ENCODE data around the gene CNTN2. TPM values are rescaled to one million over a fixed set of nuclear protein-coding genes. Genes with fewer than 3 reads are reported as not detected.

Gene CNTN2
- total RNA-seq, 1 experiment from 2014 or later: not detected

- peaks cover 13% of the 10 kb centered on the region for H3K4me1 ChIP-seq (replicated peaks; ENCODE audit: insufficient read depth)
- no peaks in the 10 kb centered on the region for H3K27me3 ChIP-seq (ENCODE audit: insufficient read depth, low read depth)
- no peak overlapping the region for H3K4me3 ChIP-seq
- peaks cover 21% of the 10 kb centered on the region for H3K36me3 ChIP-seq (ENCODE audit: low read depth)
- TF ChIP-seq EZH2 (IDR thresholded peaks at IDR 0.05; ENCODE audit: low read depth) (no peak), CTCF (conservative IDR thresholded peaks at IDR 0.05) (no peak)
- BruUV-seq (replicated peaks): no TSS peak
- H2AFZ ChIP-seq: no peak overlapping the region
- H4K20me1 ChIP-seq (ENCODE audit: insufficient read depth): peaks cover 9% of the 10 kb centered on the region; the same call in 1 of the 2 replicates
- DNase-seq: no peak
- CTCF ChIA-PET: interaction anchor here (0.6 kb wide), 1 partner anchor 600 kb away, joined by 3 read pairs; no protein-coding TSS in a partner anchor
- no peaks in the 10 kb centered on the region for H3K9me3 ChIP-seq (ENCODE audit: insufficient read depth, low read depth)
- intact Hi-C loops (cut with micrococcal nuclease; ENCODE audit: unreplicated experiment): no loop called here
- no peaks in the 10 kb centered on the region for H3K9me2 ChIP-seq (ENCODE audit: insufficient read depth)
- H3F3A ChIP-seq (ENCODE audit: insufficient read depth, low read depth): no peaks in the 10 kb centered on the region
- H3K4me2 ChIP-seq: no peak overlapping the region
- peaks cover 39% of the 10 kb centered on the region for H3K79me2 ChIP-seq (ENCODE audit: low read depth)
- H3K27ac ChIP-seq: no peak overlapping the region
- POLR2A ChIA-PET (ENCODE audit: unreplicated experiment): no interaction called here
Measured at GRCh38 chr1:205118752-205119151, 75.7 kb downstream of the CNTN2 start.

GRCh38 chr1:205121660-205122488 lies 78.9 kb downstream of the CNTN2 start, which contains the start of gene RBBP5:
TSS of gene RBBP5 (minus strand) at chr1:205121978. CDS start at chr1:205121873, 105 bp downstream.
- Histone ChIP-seq H3K27ac (peak within 1 kb of the TSS; percentile 79), H3K4me2 (peak within 1 kb of the TSS; percentile 99), H3K36me3 (ENCODE audit: low read depth) (0 out of 2 replicates have a peak, but pooled peaks cover 6% of the 10 kb centered on the region), H3F3A (ENCODE audit: insufficient read depth, low read depth) (no peaks in the 10 kb centered on the region), H3K4me3 (peak within 1 kb of the TSS; percentile 84), H3K9me2 (ENCODE audit: insufficient read depth) (no peaks in the 10 kb centered on the region), H3K4me1 (replicated peaks; ENCODE audit: insufficient read depth) (peaks cover 13% of the 10 kb centered on the region), H4K20me1 (ENCODE audit: insufficient read depth) (peaks cover 3% of the 10 kb centered on the region; the same call in 1 of the 2 replicates), H3K79me2 (ENCODE audit: low read depth) (peaks cover 35% of the 10 kb centered on the region), H2AFZ (peak within 1 kb of the TSS; percentile 91), H3K9me3 (ENCODE audit: insufficient read depth, low read depth) (no peaks in the 10 kb centered on the region), H3K27me3 (ENCODE audit: insufficient read depth, low read depth) (no peaks in the 10 kb centered on the region)
- BruUV-seq (replicated peaks): no TSS peak
- DNase-seq: peak; percentile 94 to 95
- ChIA-PET CTCF (no interaction called here), POLR2A (ENCODE audit: unreplicated experiment) (interaction anchor here (0.7 kb wide), 1 partner anchor 1967 kb away, joined by 4 read pairs; no protein-coding TSS in a partner anchor)
- intact Hi-C loops (cut with micrococcal nuclease; ENCODE audit: unreplicated experiment): loop anchor here (1.0 to 2.0 kb wide), 5 partner anchors 19 to 606 kb away; partner anchors contain the start of genes DSTYK, MDM4 and TMCC2
- TF ChIP-seq CTCF (conservative IDR thresholded peaks at IDR 0.05) (peak; percentile 63), EZH2 (IDR thresholded peaks at IDR 0.05; ENCODE audit: low read depth) (no peak)

GRCh38 chr1:205122489-205122882 lies 79.5 kb downstream of the CNTN2 start:
- H4K20me1 ChIP-seq (ENCODE audit: insufficient read depth): peaks cover 3% of the 10 kb centered on the region; the same call in 1 of the 2 replicates
- H3F3A ChIP-seq (ENCODE audit: insufficient read depth, low read depth): no peaks in the 10 kb centered on the region
- H3K4me3 ChIP-seq: peak overlapping the region; percentile 84
- H3K4me1 ChIP-seq (replicated peaks; ENCODE audit: insufficient read depth): peaks cover 13% of the 10 kb centered on the region
- no peaks in the 10 kb centered on the region for H3K9me3 ChIP-seq (ENCODE audit: insufficient read depth, low read depth)
- CTCF ChIA-PET: no interaction called here
- peak overlapping the region; percentile 79 for H3K27ac ChIP-seq
- intact Hi-C loops (cut with micrococcal nuclease; ENCODE audit: unreplicated experiment): loop anchor here (1.0 to 2.0 kb wide), 5 partner anchors 18 to 606 kb away; partner anchors contain the start of genes DSTYK, MDM4 and TMCC2
- POLR2A ChIA-PET (ENCODE audit: unreplicated experiment): interaction anchor here (0.6 to 0.7 kb wide), 2 partner anchors 44 to 197 kb away, joined by 3 to 4 read pairs; no protein-coding TSS in a partner anchor
- TF ChIP-seq CTCF (conservative IDR thresholded peaks at IDR 0.05) (0 out of 2 replicates have a peak, but pooled peaks have one; percentile 49), EZH2 (IDR thresholded peaks at IDR 0.05; ENCODE audit: low read depth) (no peak)
- BruUV-seq (replicated peaks): TSS peak; percentile 65
- peaks cover 35% of the 10 kb centered on the region for H3K79me2 ChIP-seq (ENCODE audit: low read depth)
- peak overlapping the region; percentile 90 for H2AFZ ChIP-seq
- H3K9me2 ChIP-seq (ENCODE audit: insufficient read depth): no peaks in the 10 kb centered on the region
- 0 out of 2 replicates have a peak, but pooled peaks cover 4% of the 10 kb centered on the region for H3K36me3 ChIP-seq (ENCODE audit: low read depth)
- no peaks in the 10 kb centered on the region for H3K27me3 ChIP-seq (ENCODE audit: insufficient read depth, low read depth)
- DNase-seq: no peak
- H3K4me2 ChIP-seq: peak overlapping the region; percentile 99

Measured in PC-9 (cell line).